HL-60 (cell line): ENCODE results near the gene CNTRL.

Experiments used
- DNase-seq, 2 experiments: peaks; one replicate each; pipeline ENCODE4 v3.0.0-alpha.2; 2010 to 2020; ENCODE audit warnings: low read depth in 1 of 2, low spot score in 1 of 2
- H3K27ac ChIP-seq: fragments of 250-450 bp; sonication (Bioruptor Pico); replicated peaks from 2 replicates; pipeline ENCODE4 v1.5.1; 2020; ENCODE audit warnings: mild to moderate bottlenecking, moderate library complexity
- H3K27me3 ChIP-seq: fragments of 250-450 bp; sonication (Bioruptor Pico); 2 replicates; pipeline ENCODE4 v1.5.1; 2021; ENCODE audit warnings: mild to moderate bottlenecking, moderate library complexity; ENCODE audit not compliant: insufficient read depth, poor library complexity, severe bottlenecking
- H3K4me3 ChIP-seq: replicated peaks from 2 replicates; pipeline ENCODE4 v1.5.1; 2011; ENCODE audit warnings: mild to moderate bottlenecking, control low read depth, low read length; ENCODE audit not compliant: insufficient read depth
- CTCF ChIP-seq: IDR thresholded peaks from one replicate; pipeline ENCODE4 v1.5.1; 2011; ENCODE audit warnings: low read length, control low read depth, inconsistent platforms; ENCODE audit not compliant: insufficient read depth
- GABPA ChIP-seq: IDR thresholded peaks from 2 replicates; pipeline ENCODE4 v1.6.1; 2012; ENCODE audit warnings: low read depth
- POLR2AphosphoS5 ChIP-seq: IDR thresholded peaks from 2 replicates; pipeline ENCODE4 v1.6.1; 2012; ENCODE audit warnings: low read depth
- REST ChIP-seq: IDR thresholded peaks from 2 replicates; pipeline ENCODE4 v1.6.1; 2012; ENCODE audit warnings: low read depth; ENCODE audit not compliant: insufficient replicate concordance
- SPI1 ChIP-seq: IDR thresholded peaks from 2 replicates; pipeline ENCODE4 v1.6.1; 2012; ENCODE audit warnings: low read depth, mild to moderate bottlenecking, borderline replicate concordance

CNTRL gene

GRCh38 chr9:121214005-121214404, 139.2 kb downstream of the CNTRL start:
- Histone ChIP-seq H3K27me3 (no peaks in the 10 kb centered on the region), H3K27ac (no peak overlapping the region), H3K4me3 (no peak overlapping the region)
- TF ChIP-seq POLR2AphosphoS5 (no peak), GABPA (no peak), CTCF (no peak), SPI1 (no peak; the same call in 1 of the 2 replicates), REST (no peak)
- DNase-seq = no peak

- DNase-seq = peak in 1 of 2 experiments; percentile 52
- Histone ChIP-seq H3K4me3 (no peak overlapping the region), H3K27ac (peak overlapping the region; percentile 48), H3K27me3 (no peaks in the 10 kb centered on the region)
- peak; percentile 86 for TF ChIP-seq SPI1
- TF ChIP-seq GABPA = no peak
- no peak for TF ChIP-seq REST
- no peak for TF ChIP-seq POLR2AphosphoS5
Measured at GRCh38 chr9:121216271-121216805, 141.6 kb downstream of the CNTRL start.

GRCh38 chr9:121217609-121218292, 143.0 kb downstream of the CNTRL start:
- TF ChIP-seq CTCF (no peak), GABPA (no peak), REST (no peak), SPI1 (no peak), POLR2AphosphoS5 (no peak)
- no peak for DNase-seq
- H3K27me3 ChIP-seq = no peaks in the 10 kb centered on the region
- H3K27ac ChIP-seq = no peak overlapping the region
- no peak overlapping the region for H3K4me3 ChIP-seq
